ENCODE results near the gene QRFP. TPM values are rescaled to one million over a fixed set of nuclear protein-coding genes. Genes with fewer than 3 reads are reported as not detected.
A peak's percentile ranks its signal among the peaks of the same experiment; 100 is the strongest.

Gene QRFP
- total RNA-seq, 1 experiment from 2014 or later, result not detected

GRCh38 chr9:130847306-130848217, 49.0 kb downstream of the QRFP start:
- H3K27ac ChIP-seq (ENCODE audit: low read depth, low read length), result peak overlapping the region; percentile 77
- no peak for DNase-seq (ENCODE audit: low read depth, low spot score)
- no peaks in the 10 kb centered on the region for H3K9me3 ChIP-seq (ENCODE audit: control insufficient read depth in 1 of 2, insufficient read depth in 1 of 2, low read depth in 1 of 2, low read length in 2 of 2)
- intact Hi-C loops (cut with micrococcal nuclease), result loop anchor here (5.0 kb wide), 2 partner anchors 75 to 135 kb away; no protein-coding TSS in a partner anchor
- ATAC-seq, result peak; percentile 51
- peaks cover 8% of the 10 kb centered on the region; the same call in 1 of the 2 replicates for H4K20me1 ChIP-seq (ENCODE audit: insufficient read depth)
- no peaks in the 10 kb centered on the region for H3K27me3 ChIP-seq (ENCODE audit: insufficient read depth, low read length)
- BruUV-seq (replicated peaks), result no TSS peak
- H3K36me3 ChIP-seq (ENCODE audit: control insufficient read depth in 1 of 2, insufficient read depth in 2 of 2, low read length in 2 of 2), result no peaks in the 10 kb centered on the region
- peaks cover 41 to 45% of the 10 kb centered on the region in 2 experiments for H3K4me1 ChIP-seq (ENCODE audit: control insufficient read depth in 1 of 2, insufficient read depth in 2 of 2, low read length in 2 of 2)
- no peak overlapping the region for H2AFZ ChIP-seq (ENCODE audit: low read depth, low read length, poor library complexity, severe bottlenecking)
- H3K4me2 ChIP-seq (ENCODE audit: low read length), result peak overlapping the region; percentile 60
- H3K9ac ChIP-seq (ENCODE audit: low read length), result no peak overlapping the region
- ChIA-PET CTCF (no interaction called here), POLR2A (no interaction called here), RAD21 (ENCODE audit: low non-redundant PET in 1 of 2, low total read pairs in 2 of 2, uncharacterized antibody in 2 of 2, unreplicated experiment in 2 of 2) (interaction anchor here in 1 of 2 experiments (0.6 kb wide), 1 partner anchor 120 kb away, joined by 3 read pairs; no protein-coding TSS in a partner anchor)
- TF ChIP-seq FOSL1 (IDR thresholded peaks at IDR 0.05; ENCODE audit: low read depth) (0 out of 2 replicates have a peak, but pooled peaks have one; percentile 20), SP1 (IDR thresholded peaks at IDR 0.05; ENCODE audit: low read depth) (peak; percentile 40; the same call in 1 of the 2 replicates), JUND (IDR thresholded peaks at IDR 0.05) (0 out of 2 replicates have a peak, but pooled peaks have one; percentile 20), CEBPB (IDR thresholded peaks at IDR 0.05; ENCODE audit: low read depth) (peak; percentile 61), POLR2A (IDR thresholded peaks at IDR 0.05; ENCODE audit: borderline replicate concordance, extremely low read depth, insufficient read depth, insufficient read length) (no peak), MAX (IDR thresholded peaks at IDR 0.05) (no peak)
- TF ChIP-seq, protein P1, sequence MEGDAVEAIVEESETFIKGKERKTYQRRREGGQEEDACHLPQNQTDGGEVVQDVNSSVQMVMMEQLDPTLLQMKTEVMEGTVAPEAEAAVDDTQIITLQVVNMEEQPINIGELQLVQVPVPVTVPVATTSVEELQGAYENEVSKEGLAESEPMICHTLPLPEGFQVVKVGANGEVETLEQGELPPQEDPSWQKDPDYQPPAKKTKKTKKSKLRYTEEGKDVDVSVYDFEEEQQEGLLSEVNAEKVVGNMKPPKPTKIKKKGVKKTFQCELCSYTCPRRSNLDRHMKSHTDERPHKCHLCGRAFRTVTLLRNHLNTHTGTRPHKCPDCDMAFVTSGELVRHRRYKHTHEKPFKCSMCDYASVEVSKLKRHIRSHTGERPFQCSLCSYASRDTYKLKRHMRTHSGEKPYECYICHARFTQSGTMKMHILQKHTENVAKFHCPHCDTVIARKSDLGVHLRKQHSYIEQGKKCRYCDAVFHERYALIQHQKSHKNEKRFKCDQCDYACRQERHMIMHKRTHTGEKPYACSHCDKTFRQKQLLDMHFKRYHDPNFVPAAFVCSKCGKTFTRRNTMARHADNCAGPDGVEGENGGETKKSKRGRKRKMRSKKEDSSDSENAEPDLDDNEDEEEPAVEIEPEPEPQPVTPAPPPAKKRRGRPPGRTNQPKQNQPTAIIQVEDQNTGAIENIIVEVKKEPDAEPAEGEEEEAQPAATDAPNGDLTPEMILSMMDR (IDR thresholded peaks at IDR 0.05 in 2 of 3, conservative IDR thresholded peaks at IDR 0.05 in 1 of 3; ENCODE audit: borderline replicate concordance in 1 of 3, insufficient read depth in 1 of 3, low read depth in 2 of 3, low read length in 2 of 3), result peak in 2 of 3 experiments; percentile 20 to 31; a peak in 2 of 6 replicates
- peaks cover 100% of the 10 kb centered on the region for H3K79me2 ChIP-seq (ENCODE audit: insufficient read depth, low read length)
- no peak overlapping the region; a peak in 1 of 4 replicates for H3K4me3 ChIP-seq (replicated peaks in 1 of 2; ENCODE audit: low read depth in 1 of 2, low read length in 2 of 2)
- H3K9me2 ChIP-seq (ENCODE audit: insufficient read depth), result no peaks in the 10 kb centered on the region
